GM21825 (cell line): ENCODE data around the gene KLHL17.
"Not testable (repeated sequence)": the region's sequence is repeated elsewhere in the genome, so short reads cannot be mapped to it uniquely, and the experiment has no call there.

Experiments used
- ATAC-seq: cut with Tn5 transposase; IDR thresholded peaks from one replicate; pipeline ENCODE4 v1.9.1; 2021; ENCODE audit warnings: mild to moderate bottlenecking, moderate library complexity; ENCODE audit not compliant: unreplicated experiment

KLHL17 gene

DNA sequence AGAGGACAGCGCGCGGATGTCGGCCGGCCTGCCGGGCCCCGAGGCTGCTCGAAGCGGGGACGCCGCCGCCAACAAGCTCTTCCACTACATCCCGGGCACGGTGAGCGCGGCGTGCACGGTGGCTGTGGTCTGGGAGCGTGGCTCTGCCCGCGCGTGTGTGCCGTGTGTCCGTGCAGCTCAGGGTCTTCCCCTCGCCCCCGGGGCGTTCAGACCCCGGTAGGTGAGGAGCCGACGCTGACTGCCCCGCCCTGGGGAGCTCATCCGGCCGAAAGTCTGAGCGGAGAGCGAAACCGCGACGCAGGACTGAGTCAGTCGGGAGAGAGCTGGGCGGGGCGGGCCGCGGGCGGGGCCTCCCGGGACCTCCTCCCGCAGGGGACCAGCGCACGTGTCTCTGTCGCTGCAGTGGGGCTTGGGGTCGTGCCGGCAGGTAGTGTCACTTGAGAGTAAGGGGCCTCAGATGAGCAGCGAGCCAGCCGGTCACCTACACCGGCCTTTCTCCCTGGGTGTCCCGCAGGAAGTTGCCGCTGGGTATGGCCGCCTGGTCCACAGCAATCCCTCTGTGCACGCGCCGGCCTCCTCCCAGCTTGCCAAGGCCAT lies 6.4 kb downstream of the KLHL17 start:
- peak; percentile 61 for ATAC-seq

DNA sequence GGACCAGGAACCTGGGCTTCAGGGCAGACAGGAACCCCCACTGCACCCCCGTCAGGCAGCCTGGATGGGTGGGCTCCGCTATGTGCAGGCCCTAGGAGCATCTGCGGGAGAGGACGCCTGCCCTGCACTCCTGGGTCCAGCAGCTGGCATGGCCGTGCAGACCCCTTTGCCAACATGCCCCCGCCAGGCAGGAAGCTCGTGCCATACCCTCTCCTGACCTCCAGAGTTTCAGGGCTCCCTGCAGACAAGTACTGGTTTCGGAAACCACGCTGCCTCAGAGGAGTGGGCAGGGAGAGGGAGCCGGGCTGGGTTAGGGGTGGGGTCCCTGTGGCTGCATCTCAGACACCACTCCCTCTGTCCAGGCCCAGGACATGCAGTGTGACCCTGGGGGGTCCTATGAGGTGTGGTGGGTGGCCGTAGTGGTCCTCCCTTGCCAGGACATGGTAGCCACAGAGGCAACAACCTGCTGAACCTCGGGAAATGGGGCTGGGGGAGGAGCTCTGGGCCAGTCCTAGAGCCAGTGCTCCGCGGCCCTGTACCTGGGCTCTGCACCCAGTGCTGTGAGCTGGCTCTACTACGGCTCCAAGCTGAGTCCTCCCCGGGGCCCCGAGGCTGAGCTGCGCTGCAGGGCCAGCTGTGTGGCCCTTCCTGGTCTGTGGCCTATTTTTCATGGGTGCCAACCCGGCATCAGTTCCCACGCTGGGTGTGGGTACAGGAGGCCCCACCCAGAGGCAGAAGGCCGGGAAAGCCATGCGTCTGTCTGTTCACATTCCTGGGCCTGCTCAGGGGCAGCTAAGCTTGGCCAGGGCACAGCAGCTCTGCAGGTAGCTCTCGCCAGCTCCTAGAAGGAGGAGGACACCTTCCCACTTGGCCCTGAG lies 7.3 kb downstream of the KLHL17 start:
- no peak for ATAC-seq

DNA sequence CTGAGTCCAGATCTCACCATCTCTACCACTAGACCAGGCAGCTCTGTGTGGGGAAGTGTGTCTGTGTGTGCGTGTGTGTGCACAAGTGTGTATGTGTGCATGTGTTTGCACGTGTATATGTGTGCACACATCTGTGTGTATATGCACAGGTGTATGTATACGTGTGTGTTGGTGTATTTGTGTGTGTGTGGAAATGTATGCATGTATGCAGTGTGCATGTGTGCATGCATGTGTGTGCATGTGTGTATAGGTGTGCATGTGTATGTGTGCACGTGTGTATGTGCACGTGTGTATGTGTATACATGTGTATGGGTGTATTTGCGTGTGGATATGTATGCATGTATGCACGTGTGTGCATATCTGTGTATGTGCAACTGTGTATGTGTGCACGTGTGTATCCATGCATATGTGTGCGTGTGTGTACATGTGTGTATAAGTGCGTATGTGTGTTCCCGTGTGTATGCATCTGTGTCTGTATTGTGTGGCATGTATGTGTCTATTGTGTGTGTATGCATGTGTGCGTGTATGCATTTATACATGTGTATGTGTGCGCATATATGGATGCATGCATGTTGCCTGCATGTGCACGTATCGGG lies 9.0 kb downstream of the KLHL17 start:
- no peak for ATAC-seq

DNA sequence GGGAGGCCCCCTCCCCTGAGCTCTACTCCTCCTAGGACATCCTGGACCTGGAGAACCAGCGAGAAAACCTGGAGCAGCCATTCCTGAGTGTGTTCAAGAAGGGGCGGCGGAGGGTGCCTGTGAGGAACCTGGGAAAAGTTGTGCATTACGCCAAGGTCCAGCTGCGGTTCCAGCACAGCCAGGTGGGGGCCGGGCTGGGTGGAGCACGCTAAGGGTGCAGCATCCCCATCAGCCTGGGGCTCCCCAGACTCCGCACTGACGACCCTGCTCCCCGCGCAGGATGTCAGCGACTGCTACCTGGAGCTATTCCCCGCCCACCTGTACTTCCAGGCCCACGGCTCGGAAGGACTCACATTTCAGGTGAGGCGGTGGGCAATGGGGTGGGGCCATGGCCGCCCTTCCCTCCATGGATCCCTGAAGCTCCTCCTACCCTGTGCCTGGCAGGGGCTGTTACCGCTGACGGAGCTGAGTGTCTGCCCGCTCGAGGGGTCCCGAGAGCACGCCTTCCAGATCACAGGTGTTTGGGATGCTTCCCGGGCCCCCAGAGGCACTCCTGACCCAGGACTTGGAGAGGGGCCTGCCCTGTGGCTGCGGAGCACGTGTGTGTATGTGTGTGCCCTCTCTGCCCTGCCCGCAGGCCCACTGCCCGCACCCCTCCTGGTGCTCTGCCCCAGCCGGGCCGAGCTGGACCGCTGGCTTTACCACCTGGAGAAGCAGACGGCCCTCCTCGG lies 10.0 kb downstream of the KLHL17 start:
- ATAC-seq: no peak

DNA sequence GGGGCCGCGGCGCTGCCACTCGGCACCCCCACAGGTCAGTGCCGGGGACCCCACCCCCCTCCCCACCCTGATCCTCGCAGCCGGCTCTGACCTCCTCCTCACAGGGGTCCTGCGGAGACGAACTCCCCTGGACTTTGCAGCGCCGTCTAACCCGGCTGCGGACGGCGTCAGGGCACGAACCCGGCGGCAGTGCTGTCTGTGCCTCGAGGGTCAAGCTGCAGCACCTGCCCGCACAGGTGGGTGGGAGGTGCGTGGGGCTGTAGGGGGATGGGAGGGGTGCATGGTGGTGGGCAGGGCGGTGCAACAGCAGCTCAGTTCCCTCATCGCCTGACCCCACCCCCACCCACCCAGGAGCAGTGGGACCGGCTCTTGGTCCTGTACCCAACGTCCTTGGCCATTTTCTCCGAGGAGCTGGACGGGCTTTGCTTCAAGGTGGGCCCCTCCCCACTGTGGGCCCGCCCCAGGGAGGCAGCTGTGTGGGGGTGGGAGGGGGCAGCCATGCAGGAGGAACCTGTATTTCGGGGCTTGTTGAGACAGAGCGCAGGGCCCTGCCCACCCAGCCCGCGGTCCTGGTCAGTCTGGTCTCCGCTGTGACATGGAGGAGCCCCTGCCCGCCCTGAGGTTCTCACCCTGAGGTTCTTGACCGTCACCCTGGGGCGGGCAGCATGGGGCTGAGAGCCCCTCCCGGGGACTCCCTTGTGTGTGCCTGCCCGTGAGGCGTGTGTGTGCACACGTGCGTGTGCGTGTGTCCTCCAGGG lies 10.8 kb downstream of the KLHL17 start:
- no peak for ATAC-seq

DNA sequence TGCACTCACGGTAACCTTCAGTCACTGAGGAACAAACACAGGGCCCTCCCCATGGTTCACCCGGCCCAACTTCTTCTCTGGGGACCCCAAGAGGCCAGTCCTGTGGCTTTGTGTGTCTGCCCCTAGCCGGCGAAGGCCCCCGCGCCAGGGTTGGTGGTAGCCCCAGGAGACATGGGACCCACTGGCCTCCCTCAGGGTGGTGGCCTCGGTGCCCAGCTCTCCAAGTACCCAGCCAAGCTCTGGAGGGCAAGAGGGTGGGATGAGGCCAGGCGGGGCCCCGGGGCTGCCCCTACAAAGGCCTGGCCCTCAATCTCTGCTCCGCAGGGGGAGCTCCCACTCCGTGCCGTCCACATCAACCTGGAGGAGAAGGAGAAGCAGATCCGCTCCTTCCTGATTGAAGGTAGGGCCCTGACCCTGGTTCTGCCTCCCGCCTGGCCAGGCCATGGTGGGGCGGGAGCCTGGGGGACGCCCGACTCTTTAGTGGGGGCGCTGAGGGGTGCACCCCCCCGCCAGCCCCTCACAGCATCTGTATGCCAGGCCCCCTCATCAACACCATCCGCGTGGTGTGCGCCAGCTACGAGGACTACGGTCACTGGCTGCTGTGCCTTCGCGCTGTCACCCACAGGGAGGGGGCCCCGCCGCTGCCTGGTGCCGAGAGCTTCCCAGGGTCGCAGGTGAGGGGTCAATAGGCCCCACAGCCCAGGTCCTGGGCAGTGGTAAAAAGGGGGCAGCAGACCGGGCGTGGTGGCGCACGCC lies 11.5 kb downstream of the KLHL17 start:
- no peak for ATAC-seq

DNA sequence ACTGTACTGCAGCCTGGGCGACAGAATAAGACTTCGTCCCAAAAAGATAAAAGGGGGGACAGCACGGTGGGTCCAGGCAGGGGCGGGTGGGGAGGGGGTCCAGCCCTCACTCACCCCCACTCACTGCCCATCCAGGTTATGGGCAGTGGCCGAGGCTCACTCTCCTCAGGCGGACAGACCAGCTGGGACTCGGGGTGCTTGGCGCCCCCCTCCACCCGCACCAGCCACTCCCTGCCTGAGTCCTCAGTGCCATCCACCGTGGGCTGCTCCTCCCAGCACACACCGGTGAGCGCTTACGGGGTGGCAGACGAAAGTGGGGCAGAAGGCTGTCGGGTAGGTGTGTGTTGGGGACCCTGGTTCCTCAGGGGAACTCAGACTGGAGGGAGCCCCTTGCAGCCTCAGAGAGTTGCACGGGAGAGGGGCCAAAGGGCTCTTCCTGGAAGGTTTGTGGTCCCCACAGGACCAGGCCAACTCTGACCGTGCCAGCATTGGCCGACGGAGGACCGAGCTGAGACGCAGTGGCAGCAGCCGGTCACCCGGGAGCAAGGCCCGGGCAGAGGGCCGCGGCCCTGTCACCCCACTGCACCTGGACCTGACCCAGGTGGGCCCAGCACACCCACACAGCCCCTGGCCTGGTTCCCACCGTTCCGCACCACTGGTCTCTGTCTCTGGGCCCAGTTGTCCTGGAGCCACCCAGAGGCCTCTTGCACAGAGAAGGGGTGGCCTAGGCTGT lies 12.5 kb downstream of the KLHL17 start:
- no peak for ATAC-seq

DNA sequence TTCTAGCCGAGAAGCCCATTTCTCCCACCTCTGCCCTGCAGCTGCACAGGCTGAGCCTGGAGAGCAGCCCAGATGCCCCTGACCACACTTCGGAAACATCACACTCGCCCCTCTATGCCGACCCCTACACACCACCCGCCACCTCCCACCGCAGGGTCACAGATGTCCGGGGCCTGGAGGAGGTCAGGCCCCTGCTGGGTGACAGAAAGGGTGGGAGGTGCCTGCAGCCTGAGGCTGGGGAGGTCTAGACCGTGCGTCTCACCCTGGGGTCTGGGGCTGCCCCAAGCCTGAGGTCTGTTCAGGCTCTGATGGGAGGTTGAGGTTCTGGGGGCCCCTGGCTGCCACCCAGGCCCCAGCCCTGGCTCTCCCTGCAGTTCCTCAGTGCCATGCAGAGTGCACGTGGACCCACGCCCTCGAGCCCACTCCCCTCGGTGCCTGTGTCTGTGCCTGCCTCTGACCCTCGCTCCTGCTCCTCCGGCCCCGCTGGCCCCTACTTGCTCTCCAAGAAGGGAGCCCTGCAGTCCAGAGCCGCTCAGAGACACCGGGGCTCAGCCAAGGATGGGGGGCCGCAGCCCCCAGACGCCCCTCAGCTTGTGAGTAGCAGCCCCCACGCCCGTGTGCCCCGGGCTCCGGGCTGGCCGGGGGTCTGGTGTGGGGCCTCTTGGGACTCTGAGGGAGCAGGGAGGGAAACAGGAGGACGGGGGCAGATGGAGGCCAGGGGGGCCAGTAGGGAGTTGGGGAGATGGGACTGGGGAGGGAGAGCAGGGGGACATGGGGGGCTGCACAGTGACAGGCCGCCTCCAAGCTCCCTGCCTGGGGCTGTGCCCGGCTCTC lies 13.3 kb downstream of the KLHL17 start:
- no peak for ATAC-seq

DNA sequence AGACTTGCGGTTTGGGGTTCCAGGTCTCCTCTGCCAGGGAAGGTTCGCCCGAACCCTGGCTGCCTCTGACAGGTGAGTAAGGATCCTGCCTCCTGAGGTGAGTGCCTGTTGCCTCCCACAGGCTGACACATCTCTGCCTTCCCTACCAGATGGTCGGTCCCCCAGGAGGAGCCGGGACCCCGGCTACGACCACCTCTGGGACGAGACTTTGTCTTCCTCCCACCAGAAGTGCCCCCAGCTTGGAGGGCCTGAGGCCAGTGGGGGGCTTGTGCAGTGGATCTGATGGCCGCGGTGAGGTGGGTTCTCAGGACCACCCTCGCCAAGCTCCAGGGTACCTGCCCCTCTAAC lies 13.9 kb downstream of the KLHL17 start:
- ATAC-seq: no peak

DNA sequence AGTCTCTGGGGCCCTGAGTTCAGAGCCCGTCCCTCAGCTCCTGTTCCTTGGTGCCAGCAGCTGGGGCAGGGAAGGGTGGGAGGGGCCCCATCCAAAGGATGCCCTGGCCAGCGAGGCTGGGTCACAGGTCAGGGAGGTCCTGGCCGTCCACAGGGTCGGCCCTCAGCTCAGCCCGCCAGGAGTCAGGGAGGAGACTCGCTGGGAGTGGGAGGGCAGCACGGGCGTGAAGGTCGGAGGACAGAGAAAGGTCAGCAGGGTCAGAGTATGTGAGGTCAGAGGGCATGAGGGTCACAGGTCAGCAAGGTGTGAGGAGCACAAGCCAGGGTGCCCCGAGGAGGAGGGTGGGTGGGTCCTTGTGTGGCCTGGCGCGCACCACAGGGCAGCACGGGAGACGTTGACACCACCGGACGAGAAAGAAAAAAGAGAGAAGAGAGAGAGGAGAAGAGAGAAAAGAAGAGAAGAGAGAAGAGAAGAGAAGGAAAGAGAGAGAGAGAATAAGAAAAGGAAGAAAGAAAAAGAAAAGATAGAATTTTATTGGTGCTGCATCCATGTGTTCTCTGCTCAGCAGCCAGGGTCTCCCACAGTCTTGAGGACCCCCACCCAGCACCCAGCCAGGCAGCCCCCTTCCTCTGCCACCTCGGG lies 14.4 kb downstream of the KLHL17 start:
- ATAC-seq: no peak

DNA sequence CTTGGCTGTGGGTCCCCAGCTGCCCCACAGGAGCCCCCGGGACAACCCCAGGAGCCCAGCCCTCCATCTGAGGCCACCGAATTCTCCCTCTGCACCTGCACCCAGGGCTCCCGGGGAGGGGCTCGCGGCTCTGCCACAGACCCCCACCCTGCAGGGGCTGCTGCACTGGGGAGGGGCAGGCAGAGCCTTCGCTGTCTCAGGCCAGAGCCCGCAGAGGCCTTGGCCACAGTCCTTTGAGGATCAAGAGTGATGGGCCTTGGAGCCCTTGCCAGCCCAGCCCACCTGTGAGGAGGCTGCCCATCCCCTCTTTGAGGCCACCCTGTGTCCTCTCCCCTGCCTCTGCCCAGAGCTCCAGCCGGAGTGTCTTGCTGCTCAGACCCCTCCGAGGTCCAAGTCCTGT lies 15.0 kb downstream of the KLHL17 start:
- ATAC-seq: no peak

DNA sequence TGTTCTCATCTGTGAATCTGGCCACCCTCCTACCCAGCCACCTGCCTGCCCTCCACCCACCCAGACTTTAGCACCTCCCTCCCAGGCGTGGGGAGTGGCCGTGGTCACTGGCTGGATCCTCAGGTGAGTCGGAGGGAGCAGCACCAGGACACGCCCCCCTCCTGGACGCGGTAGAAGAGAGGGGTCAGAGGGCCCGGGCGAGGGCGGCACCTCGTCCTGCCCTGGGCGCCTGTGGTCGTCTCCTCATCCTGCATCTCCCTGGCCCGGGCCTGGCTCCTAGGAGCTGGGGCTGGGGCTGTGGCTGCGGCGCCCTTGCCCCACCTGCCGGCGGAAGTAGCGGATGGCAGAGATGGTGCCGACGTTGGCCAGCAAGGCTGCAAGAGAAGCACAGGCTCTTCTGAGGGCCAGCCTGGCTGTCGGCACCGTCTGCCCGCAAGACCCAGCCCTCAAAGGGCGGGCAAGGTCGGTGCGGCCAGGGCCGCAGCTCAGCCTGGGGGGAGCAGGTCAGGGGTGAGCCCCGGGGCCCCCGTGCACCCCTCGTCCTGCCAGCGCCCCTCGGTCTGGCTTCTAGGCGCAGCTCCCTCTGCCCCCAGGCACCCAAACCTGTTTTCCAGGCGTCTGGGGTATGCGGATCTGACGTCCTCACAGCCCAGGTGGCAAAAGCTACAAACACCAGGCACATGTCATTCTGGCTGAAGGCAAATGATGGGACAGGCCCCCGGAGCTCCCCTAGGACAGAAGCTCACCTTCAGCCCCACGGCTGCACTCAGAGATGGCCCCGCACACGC lies 15.7 kb downstream of the KLHL17 start:
- no peak for ATAC-seq

DNA sequence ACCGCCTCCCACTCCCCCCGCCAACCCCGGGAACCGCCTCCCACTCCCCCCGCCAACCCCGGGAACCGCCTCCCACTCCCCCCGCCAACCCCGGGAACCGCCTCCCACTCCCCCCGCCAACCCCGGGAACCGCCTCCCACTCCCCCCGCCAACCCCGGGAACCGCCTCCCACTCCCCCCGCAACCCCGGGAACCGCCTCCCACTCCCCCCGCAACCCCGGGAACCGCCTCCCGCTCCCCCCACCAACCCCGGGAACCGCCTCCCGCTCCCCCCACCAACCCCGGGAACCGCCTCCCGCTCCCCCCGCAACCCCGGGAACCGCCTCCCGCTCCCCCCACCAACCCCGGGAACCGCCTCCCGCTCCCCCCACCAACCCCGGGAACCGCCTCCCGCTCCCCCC lies 16.4 kb downstream of the KLHL17 start:
- ATAC-seq: not testable (repeated sequence)

DNA sequence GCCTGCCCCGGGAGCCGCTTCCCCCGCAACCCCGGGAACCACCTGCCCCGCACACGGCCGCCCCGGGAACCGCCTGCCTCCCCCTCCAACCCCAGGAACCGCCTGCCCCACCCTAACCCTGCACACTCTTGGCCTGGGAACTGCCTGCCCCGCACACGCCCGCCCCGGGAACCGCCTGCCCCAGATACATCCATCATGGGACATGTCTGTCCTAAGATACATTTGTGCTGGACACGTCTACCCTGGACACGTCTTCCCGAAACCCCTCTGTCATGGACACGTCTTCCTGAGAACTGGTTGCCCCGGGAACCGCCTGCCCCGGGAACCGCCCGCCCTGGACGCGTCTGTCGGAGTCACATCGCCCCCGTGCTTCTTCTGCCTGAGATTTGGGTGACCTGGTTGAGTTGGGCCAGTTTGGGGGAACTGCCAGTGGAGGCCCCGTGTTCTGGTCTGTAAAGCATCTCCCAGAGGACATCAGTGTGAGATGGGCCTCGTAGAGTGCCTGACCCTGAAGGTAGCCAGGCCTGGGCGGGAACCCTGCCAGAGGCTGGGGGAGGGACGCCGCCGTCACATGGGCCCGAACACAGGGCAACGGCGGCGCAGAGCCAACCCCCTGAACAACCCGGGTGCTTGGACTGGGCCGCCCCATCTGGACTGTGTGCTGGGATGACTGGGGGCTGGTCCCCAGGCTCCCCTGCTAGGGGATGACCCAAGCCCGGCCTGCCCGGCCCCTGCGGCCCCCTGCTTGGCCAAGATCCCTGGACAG lies 17.9 kb downstream of the KLHL17 start:
- no peak for ATAC-seq

DNA sequence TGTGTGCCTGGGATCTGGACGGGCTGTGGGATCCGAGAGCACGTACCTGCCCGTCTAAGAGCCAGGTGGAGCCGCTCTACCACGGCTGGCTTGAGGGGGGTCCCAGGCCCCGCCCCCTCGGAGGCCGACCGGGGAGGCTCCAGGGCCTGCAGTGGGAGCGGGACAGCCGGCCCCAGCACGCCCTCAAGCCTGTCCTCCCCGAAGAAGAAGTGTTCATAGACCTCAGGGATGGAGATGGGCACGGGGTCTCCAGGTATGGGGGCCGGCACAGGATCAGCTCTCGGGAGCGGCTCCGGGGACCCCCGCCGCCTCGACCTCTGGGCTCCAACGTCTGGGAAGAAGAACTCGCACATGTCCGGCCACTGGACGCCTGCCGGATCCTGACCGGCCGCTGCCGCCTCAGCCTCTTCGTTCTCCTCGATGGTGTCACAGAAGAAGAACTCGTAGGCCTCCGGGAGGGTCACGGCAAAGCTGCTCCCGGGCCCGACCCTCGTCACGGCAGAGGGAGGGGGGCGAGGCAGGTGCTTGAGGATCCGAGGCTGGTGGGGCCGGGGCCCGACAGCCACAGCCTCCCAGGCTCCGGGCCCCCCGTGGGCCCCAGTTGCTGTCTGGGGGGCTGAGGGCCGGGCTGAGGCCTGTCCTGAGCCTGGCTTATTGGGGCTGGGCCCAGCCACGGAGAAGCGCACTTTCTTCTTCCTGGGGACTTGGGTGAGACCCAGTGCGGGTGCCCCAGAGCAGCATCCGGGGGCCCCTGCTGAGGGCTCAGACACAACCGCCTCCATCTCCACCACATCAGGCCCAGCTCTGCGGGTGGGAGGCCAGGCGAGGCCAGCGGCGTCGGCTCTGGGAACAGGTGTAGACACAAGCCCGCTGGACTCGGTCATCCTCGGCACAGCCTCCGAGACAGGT lies 18.7 kb downstream of the KLHL17 start:
- no peak for ATAC-seq

DNA sequence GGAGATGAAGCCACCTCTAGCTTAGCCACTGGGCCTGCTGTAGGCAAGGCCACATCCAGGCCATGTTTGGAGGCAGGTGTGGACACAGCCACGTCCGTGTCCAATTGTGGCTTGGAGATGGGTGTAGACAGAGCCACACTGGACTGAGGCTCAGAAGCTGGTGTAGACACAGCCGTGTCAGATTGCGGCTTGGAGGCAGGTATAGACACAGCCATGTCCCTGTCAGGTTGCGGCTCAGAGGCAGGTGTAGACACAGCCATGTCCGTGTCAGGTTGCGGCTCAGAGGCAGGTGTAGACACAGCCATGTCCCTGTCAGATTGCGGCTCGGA lies 19.3 kb downstream of the KLHL17 start:
- ATAC-seq: no peak
